CD4-positive, CD25-positive, alpha-beta regulatory T cell (primary cell): Measurements from ENCODE around the gene HEXIM2. TPM values are rescaled to one million over a fixed set of nuclear protein-coding genes. Genes with fewer than 3 reads are reported as not detected.

Source experiments
- ATAC-seq, 2 donors: fragments of 150-1000 bp; cut with Tn5 transposase; one replicate each; pipeline ENCODE4 v1.10.0; 2021; ENCODE audit warnings: low read depth in 2 of 2, moderate number of reproducible peaks in 2 of 2, moderate library complexity in 1 of 2
- DNase-seq, 3 donors: peaks; one replicate each; pipeline versions ENCODE4 v3.0.0 to v3.0.0-alpha.2; 2012 to 2022; ENCODE audit warnings: mixed read lengths in 1 of 3
- H3K27ac ChIP-seq: one replicate; pipeline ENCODE4 v1.7.0; 2013; ENCODE audit warnings: mild to moderate bottlenecking, low read length; ENCODE audit not compliant: insufficient read depth, poor library complexity, severe bottlenecking
- H3K27me3 ChIP-seq: one replicate; pipeline ENCODE4 v1.7.0; 2013; ENCODE audit warnings: low read length; ENCODE audit not compliant: control insufficient read depth, insufficient read depth
- H3K36me3 ChIP-seq: one replicate; pipeline ENCODE4 v1.7.0; 2013; ENCODE audit warnings: mild to moderate bottlenecking, low read length, moderate library complexity; ENCODE audit not compliant: control insufficient read depth, insufficient read depth
- H3K4me1 ChIP-seq: 2 replicates; pipeline ENCODE4 v1.7.0; 2013; ENCODE audit warnings: mild to moderate bottlenecking, low read length; ENCODE audit not compliant: insufficient read depth, control insufficient read depth, poor library complexity, severe bottlenecking
- H3K4me3 ChIP-seq: one replicate; pipeline ENCODE4 v1.7.0; 2013; ENCODE audit warnings: low read depth, mild to moderate bottlenecking, low read length, moderate library complexity
- H3K9me3 ChIP-seq, 2 experiments: 1 replicate in 1 of 2; 2 replicates in 1 of 2; pipeline ENCODE4 v1.7.0; 2013; ENCODE audit warnings: low read length in 2 of 2, mild to moderate bottlenecking in 1 of 2, moderate library complexity in 1 of 2; ENCODE audit not compliant: control insufficient read depth in 2 of 2
- H3K27ac Mint-ChIP-seq, 3 donors: one replicate each; pipeline ENCODE4 v1.8.0; 2020 to 2022; ENCODE audit warnings: mild to moderate bottlenecking in 3 of 3, mixed read lengths in 3 of 3, moderate library complexity in 2 of 3
- H3K27me3 Mint-ChIP-seq: one replicate; pipeline ENCODE4 v1.8.0; 2022; ENCODE audit warnings: mild to moderate bottlenecking, mixed read lengths
- H3K36me3 Mint-ChIP-seq: one replicate; pipeline ENCODE4 v1.8.0; 2020; ENCODE audit warnings: mixed read lengths
- H3K4me1 Mint-ChIP-seq, 4 donors: one replicate each; pipeline ENCODE4 v1.8.0; 2020 to 2022; ENCODE audit warnings: mixed read lengths in 4 of 4, mild to moderate bottlenecking in 1 of 4
- H3K4me3 Mint-ChIP-seq, 4 donors: one replicate each; pipeline ENCODE4 v1.8.0; 2020 to 2022; ENCODE audit warnings: mild to moderate bottlenecking in 4 of 4, mixed read lengths in 4 of 4, moderate library complexity in 3 of 4
- H3K9me3 Mint-ChIP-seq, 7 donors: one replicate each; pipeline ENCODE4 v1.8.0; 2020 to 2022; ENCODE audit warnings: mixed read lengths in 7 of 7, mild to moderate bottlenecking in 3 of 7, moderate library complexity in 2 of 7
- polyA plus RNA-seq, 4 donors: library from polyadenylated mRNA; unstranded; fragments of 300-500 nt; fragmentation: Illumina TruSeq; gene quantifications; one replicate each; pipeline ENCODE4 v1.2.3, GENCODE V29; 2021
- total RNA-seq: library from RNA; stranded (reverse); gene quantifications from one replicate; pipeline ENCODE4 v1.2.3, GENCODE V29; 2022

The HEXIM2 gene
- total and polyA plus RNA-seq, 5 donors from 2014 or later: 1.9 to 4.1 (median 2.5) TPM

- H3K27ac ChIP-seq: peak overlapping the region; percentile 99
- ATAC-seq (peak; percentile 13 to 19), DNase-seq (peak; percentile 68 to 91 (median 86))
- H3K36me3 Mint-ChIP-seq: no peaks in the 10 kb centered on the region
- H3K4me1 ChIP-seq: peaks cover 72% of the 10 kb centered on the region
- peak overlapping the region; percentile 96 to 100 (median 98) for H3K4me3 Mint-ChIP-seq
- peak overlapping the region; percentile 99 for H3K4me3 ChIP-seq
- H3K27ac Mint-ChIP-seq: peak overlapping the region; percentile 99 to 100 (median 100)
- H3K36me3 ChIP-seq: no peaks in the 10 kb centered on the region
- no peaks in the 10 kb centered on the region for H3K27me3 ChIP-seq
- peaks cover 0 to 5% (median 0%) of the 10 kb centered on the region in 7 donors for H3K9me3 Mint-ChIP-seq
- H3K9me3 ChIP-seq: no peaks in the 10 kb centered on the region
- peaks cover 23% of the 10 kb centered on the region for H3K27me3 Mint-ChIP-seq
- H3K4me1 Mint-ChIP-seq: peaks cover 19 to 70% (median 40%) of the 10 kb centered on the region in 4 donors
Observed at GRCh38 chr17:45147581-45148182, 14.0 kb upstream of the HEXIM2 start.

GRCh38 chr17:45148183-45149036, 13.3 kb upstream of the HEXIM2 start, which contains the start of gene HEXIM1:
TSS of gene HEXIM1 (plus strand) at chr17:45148475. CDS start at chr17:45149191, 716 bp downstream.
- DNase-seq (peak; percentile 97 to 100 (median 99)), ATAC-seq (peak; percentile 80 to 84)
- Mint-ChIP-seq H3K4me3 (peak within 1 kb of the TSS; percentile 96 to 100 (median 98)), H3K27ac (peak within 1 kb of the TSS; percentile 99 to 100 (median 100)), H3K4me1 (peaks cover 19 to 65% (median 38%) of the 10 kb centered on the region in 4 donors), H3K9me3 (peaks cover 0 to 5% (median 0%) of the 10 kb centered on the region in 7 donors), H3K27me3 (peaks cover 23% of the 10 kb centered on the region), H3K36me3 (no peaks in the 10 kb centered on the region)
- H3K36me3 ChIP-seq: no peaks in the 10 kb centered on the region
- peak within 1 kb of the TSS; percentile 99 for H3K4me3 ChIP-seq
- H3K27ac ChIP-seq: peak within 1 kb of the TSS; percentile 99
- peaks cover 72% of the 10 kb centered on the region for H3K4me1 ChIP-seq
- H3K27me3 ChIP-seq: no peaks in the 10 kb centered on the region
- no peaks in the 10 kb centered on the region for H3K9me3 ChIP-seq

GRCh38 chr17:45149037-45149668, 12.5 kb upstream of the HEXIM2 start:
- DNase-seq (peak; percentile 66 to 84 (median 76)), ATAC-seq (peak; percentile 18 to 29)
- Histone ChIP-seq H3K27ac (peak overlapping the region; percentile 99), H3K27me3 (no peaks in the 10 kb centered on the region), H3K36me3 (no peaks in the 10 kb centered on the region), H3K9me3 (no peaks in the 10 kb centered on the region), H3K4me3 (peak overlapping the region; percentile 96), H3K4me1 (peaks cover 67% of the 10 kb centered on the region)
- Mint-ChIP-seq H3K27ac (peak overlapping the region; percentile 99 to 100 (median 100)), H3K9me3 (peaks cover 0 to 5% (median 0%) of the 10 kb centered on the region in 7 donors), H3K4me1 (peaks cover 19 to 61% (median 38%) of the 10 kb centered on the region in 4 donors), H3K4me3 (peak overlapping the region; percentile 96 to 100 (median 98)), H3K36me3 (no peaks in the 10 kb centered on the region), H3K27me3 (peaks cover 23% of the 10 kb centered on the region)

GRCh38 chr17:45149669-45150664, 11.7 kb upstream of the HEXIM2 start:
- H3K9me3 ChIP-seq: no peaks in the 10 kb centered on the region
- peak overlapping the region; percentile 96 to 100 (median 98) for H3K4me3 Mint-ChIP-seq
- peaks cover 59% of the 10 kb centered on the region for H3K4me1 ChIP-seq
- H3K4me1 Mint-ChIP-seq: peaks cover 19 to 58% (median 38%) of the 10 kb centered on the region in 4 donors
- peak overlapping the region; percentile 96 for H3K4me3 ChIP-seq
- no peaks in the 10 kb centered on the region for H3K36me3 Mint-ChIP-seq
- H3K9me3 Mint-ChIP-seq: peaks cover 0 to 5% (median 0%) of the 10 kb centered on the region in 7 donors
- DNase-seq: peak; percentile 18 to 63 (median 44)
- H3K27me3 Mint-ChIP-seq: peaks cover 23% of the 10 kb centered on the region
- no peaks in the 10 kb centered on the region for H3K36me3 ChIP-seq
- no peak for ATAC-seq
- peak overlapping the region; percentile 99 to 100 (median 100) for H3K27ac Mint-ChIP-seq
- H3K27me3 ChIP-seq: no peaks in the 10 kb centered on the region
- peak overlapping the region; percentile 99 for H3K27ac ChIP-seq

- peaks cover 58% of the 10 kb centered on the region for H3K4me1 ChIP-seq
- ATAC-seq: no peak
Observed at GRCh38 chr17:45150911-45151809, 10.5 kb upstream of the HEXIM2 start.

GRCh38 chr17:45155029-45155428, 6.6 kb upstream of the HEXIM2 start:
- Histone ChIP-seq H3K27ac (peak overlapping the region; percentile 47), H3K27me3 (no peaks in the 10 kb centered on the region), H3K9me3 (no peaks in the 10 kb centered on the region), H3K4me3 (no peak overlapping the region), H3K4me1 (peaks cover 50% of the 10 kb centered on the region), H3K36me3 (no peaks in the 10 kb centered on the region)
- Mint-ChIP-seq H3K27ac (peak overlapping the region in 2 of 3 donors; percentile 12 to 74), H3K4me3 (no peak overlapping the region), H3K27me3 (no peaks in the 10 kb centered on the region), H3K9me3 (no peaks in the 10 kb centered on the region), H3K36me3 (peaks cover 13% of the 10 kb centered on the region), H3K4me1 (peaks cover 27 to 69% (median 38%) of the 10 kb centered on the region in 4 donors)
- DNase-seq: no peak
- ATAC-seq: no peak

More at GRCh38 chr17:45150911-45151809, 10.5 kb upstream of the HEXIM2 start:
- H3K36me3 Mint-ChIP-seq: peaks cover 2% of the 10 kb centered on the region
- peaks cover 25 to 59% (median 40%) of the 10 kb centered on the region in 4 donors for H3K4me1 Mint-ChIP-seq
- no peaks in the 10 kb centered on the region for H3K9me3 ChIP-seq
- no peaks in the 10 kb centered on the region for H3K27me3 ChIP-seq
- H3K27ac Mint-ChIP-seq: peak overlapping the region; percentile 84 to 100 (median 91)
- DNase-seq: no peak
- H3K27me3 Mint-ChIP-seq: peaks cover 17% of the 10 kb centered on the region
- no peaks in the 10 kb centered on the region for H3K36me3 ChIP-seq
- peak overlapping the region; percentile 91 to 100 (median 97) for H3K4me3 Mint-ChIP-seq
- H3K4me3 ChIP-seq: peak overlapping the region; percentile 96
- peak overlapping the region; percentile 99 for H3K27ac ChIP-seq
- H3K9me3 Mint-ChIP-seq: peaks cover 0 to 5% (median 0%) of the 10 kb centered on the region in 7 donors
